ENCODE measurements around the gene VAPA. TPM values are rescaled to one million over a fixed set of nuclear protein-coding genes. Genes with fewer than 3 reads are reported as not detected.

The VAPA gene
- total RNA-seq, 1 donor from 2014 or later = 210 TPM

DNA sequence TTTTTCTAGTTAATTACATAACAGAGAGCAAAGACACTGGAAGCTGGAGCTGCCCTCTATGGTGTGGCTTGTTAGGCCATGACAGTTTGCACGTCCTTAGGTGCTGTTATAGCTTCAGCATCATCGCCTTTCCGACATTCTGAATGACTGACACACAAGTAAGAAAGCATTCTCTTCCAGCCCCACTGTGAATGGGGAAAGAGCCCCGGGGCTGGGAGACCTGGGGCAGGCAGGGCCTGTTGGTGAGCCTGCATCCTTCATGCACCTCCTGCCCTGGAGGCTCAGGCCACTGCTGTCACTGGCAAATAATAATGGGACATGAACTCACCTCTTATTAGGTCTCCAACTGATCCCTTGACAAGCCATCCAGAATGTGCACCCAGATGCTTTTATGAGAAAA lies 71.8 kb downstream of the VAPA start:
- H3K4me3 ChIP-seq = no peak overlapping the region
- intact Hi-C loops (cut with DNase I) = no loop called here
- no peaks in the 10 kb centered on the region for H3K27me3 ChIP-seq
- no peak for TF ChIP-seq POLR2A (IDR thresholded peaks at IDR 0.05)
- H3K9me3 ChIP-seq = no peaks in the 10 kb centered on the region
- no peaks in the 10 kb centered on the region for H3K4me1 ChIP-seq
- DNase-seq (ENCODE audit: extremely low spot score in 2 of 2) = no peak
- no peak overlapping the region for H3K27ac ChIP-seq
- no peaks in the 10 kb centered on the region for H3K36me3 ChIP-seq

DNA sequence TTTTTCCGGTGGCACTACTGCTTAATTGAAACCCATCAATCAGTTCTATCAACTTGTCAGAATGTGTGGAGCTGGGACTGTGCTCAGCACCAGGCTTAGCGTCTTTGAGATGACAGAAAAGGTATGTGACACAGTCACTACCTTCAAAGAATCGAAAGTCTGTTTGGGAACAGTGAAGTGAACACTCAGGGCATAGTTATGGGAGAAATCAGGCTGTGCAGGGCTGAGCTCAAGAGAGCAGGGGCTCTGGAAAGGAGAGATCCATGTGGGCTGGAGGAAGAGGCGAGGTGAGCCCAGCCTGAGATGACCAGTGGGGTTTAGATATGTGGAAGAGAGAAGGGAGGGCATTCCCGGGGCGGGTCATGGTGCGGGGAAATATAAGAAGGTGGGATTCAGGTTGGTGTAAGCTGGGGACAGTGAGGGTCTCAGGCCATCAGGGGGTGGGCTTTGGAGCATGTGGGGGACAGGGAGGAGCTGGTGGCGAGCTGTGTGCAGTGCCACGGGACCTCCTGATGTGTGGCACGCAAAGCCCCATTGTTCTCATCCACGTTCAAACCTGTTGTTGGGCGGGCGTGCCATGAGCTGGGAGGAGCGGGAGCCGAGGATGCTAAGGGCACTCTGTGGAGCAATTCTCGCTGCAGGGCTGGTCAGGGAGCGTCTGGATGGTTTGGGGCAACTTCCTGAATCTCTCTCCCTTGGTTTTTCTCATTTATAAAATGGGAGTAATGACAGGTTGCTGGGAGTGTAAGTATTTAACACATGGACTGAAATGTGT lies 72.5 kb downstream of the VAPA start:
- intact Hi-C loops (cut with DNase I) = no loop called here

DNA sequence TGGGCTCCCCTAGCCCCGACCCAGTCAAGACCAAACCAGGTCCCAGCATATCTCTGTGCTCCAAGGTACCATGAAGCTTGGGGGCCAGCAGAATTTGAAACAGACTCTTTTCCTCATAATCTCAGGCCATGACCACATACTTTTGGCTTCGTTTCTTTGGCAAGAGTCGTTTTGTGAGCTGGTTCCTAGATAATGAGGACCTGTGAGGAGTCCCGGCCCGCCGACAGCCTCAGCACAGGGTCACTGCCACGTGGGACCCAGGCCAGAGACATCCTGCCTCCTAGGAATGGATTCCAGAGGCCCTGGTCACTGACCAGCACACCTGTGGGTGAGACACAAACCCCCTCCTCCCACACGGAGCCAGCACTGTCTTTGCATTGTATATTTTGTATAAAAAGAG lies 73.5 kb downstream of the VAPA start:
- intact Hi-C loops (cut with DNase I) = no loop called here
- no peaks in the 10 kb centered on the region for H3K36me3 ChIP-seq
- TF ChIP-seq, protein P1, sequence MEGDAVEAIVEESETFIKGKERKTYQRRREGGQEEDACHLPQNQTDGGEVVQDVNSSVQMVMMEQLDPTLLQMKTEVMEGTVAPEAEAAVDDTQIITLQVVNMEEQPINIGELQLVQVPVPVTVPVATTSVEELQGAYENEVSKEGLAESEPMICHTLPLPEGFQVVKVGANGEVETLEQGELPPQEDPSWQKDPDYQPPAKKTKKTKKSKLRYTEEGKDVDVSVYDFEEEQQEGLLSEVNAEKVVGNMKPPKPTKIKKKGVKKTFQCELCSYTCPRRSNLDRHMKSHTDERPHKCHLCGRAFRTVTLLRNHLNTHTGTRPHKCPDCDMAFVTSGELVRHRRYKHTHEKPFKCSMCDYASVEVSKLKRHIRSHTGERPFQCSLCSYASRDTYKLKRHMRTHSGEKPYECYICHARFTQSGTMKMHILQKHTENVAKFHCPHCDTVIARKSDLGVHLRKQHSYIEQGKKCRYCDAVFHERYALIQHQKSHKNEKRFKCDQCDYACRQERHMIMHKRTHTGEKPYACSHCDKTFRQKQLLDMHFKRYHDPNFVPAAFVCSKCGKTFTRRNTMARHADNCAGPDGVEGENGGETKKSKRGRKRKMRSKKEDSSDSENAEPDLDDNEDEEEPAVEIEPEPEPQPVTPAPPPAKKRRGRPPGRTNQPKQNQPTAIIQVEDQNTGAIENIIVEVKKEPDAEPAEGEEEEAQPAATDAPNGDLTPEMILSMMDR (IDR thresholded peaks at IDR 0.05) = no peak
- no peak for TF ChIP-seq POLR2AphosphoS5 (IDR thresholded peaks at IDR 0.05; ENCODE audit: insufficient read depth in 1 of 2, low read depth in 1 of 2)
- no peak for TF ChIP-seq POLR2A (IDR thresholded peaks at IDR 0.05)
- no peak overlapping the region for H3K27ac ChIP-seq
- H3K4me1 ChIP-seq = no peaks in the 10 kb centered on the region
- H3K4me3 ChIP-seq = no peak overlapping the region
- no peaks in the 10 kb centered on the region for H3K27me3 ChIP-seq
- DNase-seq (ENCODE audit: extremely low spot score in 2 of 2) = no peak
- no peaks in the 10 kb centered on the region for H3K9me3 ChIP-seq

More for the DNA sequence above, 72.5 kb downstream of the VAPA start:
- no peaks in the 10 kb centered on the region for H3K9me3 ChIP-seq
- H3K27ac ChIP-seq = no peak overlapping the region
- no peaks in the 10 kb centered on the region for H3K27me3 ChIP-seq
- TF ChIP-seq POLR2A (IDR thresholded peaks at IDR 0.05) (no peak), POLR2AphosphoS5 (IDR thresholded peaks at IDR 0.05; ENCODE audit: insufficient read depth in 1 of 2, low read depth in 1 of 2) (no peak)
- TF ChIP-seq, protein P1 (IDR thresholded peaks at IDR 0.05) = no peak
- DNase-seq (ENCODE audit: extremely low spot score in 2 of 2) = no peak
- H3K4me3 ChIP-seq = no peak overlapping the region
- no peaks in the 10 kb centered on the region for H3K36me3 ChIP-seq
- no peaks in the 10 kb centered on the region for H3K4me1 ChIP-seq

DNA sequence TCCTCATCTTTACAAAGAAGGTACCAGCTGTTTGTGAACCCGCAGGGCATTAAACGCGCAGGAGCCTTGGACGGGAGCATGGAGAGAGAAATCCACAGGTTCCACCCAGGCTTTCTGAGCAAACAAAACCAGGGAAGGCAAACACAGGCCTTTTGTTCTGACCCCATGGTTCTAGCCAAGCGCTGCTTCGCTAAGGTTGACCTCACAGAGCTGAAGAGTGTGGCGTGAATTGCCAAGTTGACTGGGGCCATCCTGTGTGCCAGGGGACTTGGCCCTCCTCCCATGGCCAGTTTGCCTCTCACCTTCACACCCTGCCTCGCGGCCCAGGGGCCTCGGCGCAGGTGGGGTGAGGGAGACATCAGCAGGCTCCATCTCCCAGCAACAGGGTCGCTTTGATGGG lies 74.1 kb downstream of the VAPA start:
- intact Hi-C loops (cut with DNase I) = no loop called here
- Histone ChIP-seq H3K4me3 (no peak overlapping the region), H3K9me3 (no peaks in the 10 kb centered on the region), H3K27ac (no peak overlapping the region), H3K36me3 (no peaks in the 10 kb centered on the region), H3K27me3 (no peaks in the 10 kb centered on the region), H3K4me1 (peaks cover 2% of the 10 kb centered on the region)
- DNase-seq (ENCODE audit: extremely low spot score in 2 of 2) = peak in 1 of 2 donors; percentile 70
- TF ChIP-seq POLR2AphosphoS5 (IDR thresholded peaks at IDR 0.05; ENCODE audit: insufficient read depth in 1 of 2, low read depth in 1 of 2) (no peak), POLR2A (IDR thresholded peaks at IDR 0.05) (no peak)
- TF ChIP-seq, protein P1 (IDR thresholded peaks at IDR 0.05) = no peak

DNA sequence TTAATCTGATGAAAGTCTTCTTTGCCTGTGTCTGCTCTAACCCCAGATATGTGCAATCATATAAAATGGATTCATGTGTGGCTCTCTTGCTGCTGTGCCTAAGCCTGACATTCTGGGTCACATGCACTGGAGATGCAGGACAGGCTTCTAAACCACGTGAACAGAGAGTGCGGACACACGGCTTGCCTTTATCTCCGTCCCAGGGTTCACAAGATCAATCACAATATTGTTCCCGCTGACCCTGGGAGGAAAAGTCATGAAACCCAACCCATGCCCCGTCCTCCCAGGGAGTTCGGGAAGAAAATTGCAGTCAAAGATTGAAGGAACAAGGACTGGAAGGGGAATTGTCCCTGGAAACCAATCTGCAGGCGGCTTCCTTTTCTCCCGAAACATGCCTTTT lies 74.8 kb downstream of the VAPA start:
- H3K4me1 ChIP-seq = peaks cover 8% of the 10 kb centered on the region
- no peaks in the 10 kb centered on the region for H3K9me3 ChIP-seq
- TF ChIP-seq, protein P1 (IDR thresholded peaks at IDR 0.05) = no peak
- TF ChIP-seq POLR2AphosphoS5 (IDR thresholded peaks at IDR 0.05; ENCODE audit: insufficient read depth in 1 of 2, low read depth in 1 of 2) (no peak), POLR2A (IDR thresholded peaks at IDR 0.05) (no peak)
- H3K36me3 ChIP-seq = no peaks in the 10 kb centered on the region
- no peak overlapping the region for H3K4me3 ChIP-seq
- intact Hi-C loops (cut with DNase I) = no loop called here
- no peaks in the 10 kb centered on the region for H3K27me3 ChIP-seq
- no peak overlapping the region for H3K27ac ChIP-seq
- no peak for DNase-seq (ENCODE audit: extremely low spot score in 2 of 2)

Measured in vagina (tissue), 2 donors.